Pons (tissue), 1 donor: ENCODE results near the gene SLC8A1.

ENCODE experiments used
- DNase-seq: peaks from one replicate; pipeline ENCODE4 v3.0.0-alpha.2; 2016; ENCODE audit warnings: low spot score

Gene SLC8A1

DNA sequence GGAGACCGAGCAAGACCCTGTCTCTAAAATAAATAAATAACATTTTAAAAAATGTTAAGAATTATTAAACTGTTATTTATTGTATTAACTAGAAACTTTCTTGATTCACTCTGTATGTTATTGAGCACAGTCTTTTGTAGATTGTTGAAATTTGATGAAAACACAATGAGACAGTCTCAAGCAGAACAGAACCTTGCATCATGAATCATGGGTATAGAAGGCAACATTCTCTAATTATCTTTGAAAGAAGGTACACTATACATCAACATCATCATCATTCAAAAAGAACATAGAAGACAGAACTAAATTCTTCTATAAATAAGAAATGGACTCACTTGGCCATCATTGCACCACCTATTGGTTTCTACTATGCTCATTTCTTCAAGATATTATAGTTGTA, 67.7 kb downstream of the SLC8A1 start:
- no peak for DNase-seq

DNA sequence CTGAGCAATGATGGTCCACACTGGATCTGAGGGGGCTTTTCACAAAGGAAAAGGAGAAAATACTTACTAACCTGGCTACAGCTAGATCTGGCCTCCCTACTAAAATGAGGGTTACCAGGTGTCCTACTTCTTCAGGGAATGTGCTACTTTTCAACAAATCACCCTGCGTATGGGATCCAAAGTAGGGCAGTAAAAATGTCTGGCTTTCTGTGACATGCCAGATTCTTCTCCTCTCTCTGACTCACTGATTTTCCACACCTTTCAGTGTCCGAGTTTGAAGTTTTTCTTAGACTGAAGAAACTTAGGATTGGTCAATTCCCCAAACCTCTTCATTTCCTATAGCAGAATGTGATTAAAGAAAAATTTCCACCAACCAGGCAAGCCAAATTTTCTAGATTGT, 71.2 kb downstream of the SLC8A1 start:
- DNase-seq = no peak

DNA sequence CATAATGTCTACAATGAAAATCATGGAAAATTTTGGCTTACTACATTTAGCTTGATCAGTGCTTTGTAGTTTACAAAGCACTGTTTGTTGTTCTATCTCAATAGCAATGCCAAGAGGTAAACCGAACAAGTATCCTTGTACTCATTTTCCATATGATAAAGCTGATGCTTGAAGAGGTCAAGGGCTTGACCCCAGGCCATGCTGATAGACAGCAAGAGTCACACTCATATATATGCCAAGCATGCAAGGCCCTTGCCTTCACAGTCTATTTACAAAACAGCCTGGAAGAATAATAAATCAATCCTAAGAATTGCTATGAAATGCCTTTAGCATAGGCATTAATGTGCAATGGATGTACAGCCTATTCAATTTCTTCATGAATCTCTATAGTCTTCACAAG, 71.8 kb downstream of the SLC8A1 start:
- no peak for DNase-seq

DNA sequence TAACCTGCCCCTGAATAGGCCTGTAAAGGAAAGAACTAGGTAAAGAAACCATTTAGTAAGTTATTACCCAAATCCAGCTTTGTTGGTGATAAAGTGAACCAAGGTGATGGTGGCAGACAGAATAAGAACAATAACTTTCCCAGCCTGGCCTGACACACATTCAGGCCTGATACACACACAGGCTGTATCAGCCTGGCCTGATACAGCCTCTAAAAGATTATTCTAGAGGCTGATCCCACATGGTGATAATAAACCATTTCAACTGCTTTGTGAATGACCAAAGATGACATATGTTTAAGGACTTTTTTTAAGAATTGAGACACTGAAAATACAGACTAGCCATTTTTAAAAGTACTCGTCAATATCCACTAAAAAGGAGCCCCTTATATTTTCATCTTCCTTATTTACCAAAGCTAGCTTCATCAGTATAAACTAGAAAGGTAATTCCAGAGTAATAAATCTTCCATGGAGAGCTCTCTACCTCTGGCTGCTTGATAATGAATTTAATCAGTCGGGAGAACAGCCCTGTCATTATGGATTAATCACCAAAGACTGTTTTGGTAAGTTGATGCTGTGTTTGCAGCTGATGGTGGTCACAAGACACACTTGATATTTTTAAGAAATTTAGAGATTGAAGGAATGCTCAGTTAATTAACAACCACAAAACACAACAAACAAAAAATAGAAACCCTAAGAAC, 77.2 kb downstream of the SLC8A1 start:
- DNase-seq = no peak

DNA sequence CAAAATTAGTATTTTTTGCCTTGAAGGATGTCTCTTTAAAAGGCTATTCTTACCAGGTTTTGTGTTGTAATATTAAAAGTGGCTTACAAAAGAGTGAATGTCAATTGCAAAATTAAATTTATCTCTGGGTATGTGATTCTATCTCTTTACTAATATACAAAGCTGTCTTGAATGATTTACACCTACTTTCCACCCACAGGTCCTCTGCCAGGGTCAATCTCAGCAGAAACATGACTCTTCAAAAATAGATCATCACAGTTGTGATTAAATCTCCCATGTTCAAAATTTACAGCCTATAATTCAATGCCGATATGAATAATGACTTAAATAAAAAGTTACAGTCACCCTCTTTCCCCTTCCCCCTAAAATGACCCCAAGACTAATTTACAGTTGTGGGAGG, 78.8 kb downstream of the SLC8A1 start:
- no peak for DNase-seq

DNA sequence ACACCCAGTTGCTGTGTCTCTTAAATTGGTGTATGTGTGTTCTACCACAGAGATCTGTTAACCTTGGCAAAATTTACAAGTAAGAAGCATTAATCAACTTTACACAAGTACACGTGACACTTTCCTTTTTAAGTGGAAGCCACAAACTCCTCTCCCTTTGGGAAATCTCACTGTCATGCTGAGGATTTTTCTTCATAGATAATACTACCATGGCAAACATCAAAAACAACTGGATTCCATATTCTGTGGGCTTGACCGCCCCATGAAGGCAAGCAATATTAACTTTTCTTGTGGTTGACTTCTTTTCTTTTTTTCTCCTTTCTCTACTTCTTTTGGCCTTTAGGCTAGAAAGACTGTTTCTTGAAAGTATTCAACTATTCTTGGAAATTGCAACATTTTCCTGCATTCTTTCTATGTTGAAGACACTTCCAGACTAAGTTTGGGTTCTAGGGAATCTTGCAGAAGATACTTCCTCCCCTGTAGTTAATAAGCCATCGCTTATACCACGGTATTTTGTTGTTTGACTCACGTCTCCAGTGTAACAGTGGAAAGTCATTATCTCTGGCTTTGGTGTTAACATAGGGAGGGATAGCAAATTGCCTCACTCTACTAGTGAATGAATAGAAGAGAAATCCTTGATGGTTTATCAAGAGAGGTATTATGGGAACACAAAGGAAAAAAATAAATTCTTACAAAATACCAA, 79.5 kb downstream of the SLC8A1 start:
- DNase-seq = no peak

DNA sequence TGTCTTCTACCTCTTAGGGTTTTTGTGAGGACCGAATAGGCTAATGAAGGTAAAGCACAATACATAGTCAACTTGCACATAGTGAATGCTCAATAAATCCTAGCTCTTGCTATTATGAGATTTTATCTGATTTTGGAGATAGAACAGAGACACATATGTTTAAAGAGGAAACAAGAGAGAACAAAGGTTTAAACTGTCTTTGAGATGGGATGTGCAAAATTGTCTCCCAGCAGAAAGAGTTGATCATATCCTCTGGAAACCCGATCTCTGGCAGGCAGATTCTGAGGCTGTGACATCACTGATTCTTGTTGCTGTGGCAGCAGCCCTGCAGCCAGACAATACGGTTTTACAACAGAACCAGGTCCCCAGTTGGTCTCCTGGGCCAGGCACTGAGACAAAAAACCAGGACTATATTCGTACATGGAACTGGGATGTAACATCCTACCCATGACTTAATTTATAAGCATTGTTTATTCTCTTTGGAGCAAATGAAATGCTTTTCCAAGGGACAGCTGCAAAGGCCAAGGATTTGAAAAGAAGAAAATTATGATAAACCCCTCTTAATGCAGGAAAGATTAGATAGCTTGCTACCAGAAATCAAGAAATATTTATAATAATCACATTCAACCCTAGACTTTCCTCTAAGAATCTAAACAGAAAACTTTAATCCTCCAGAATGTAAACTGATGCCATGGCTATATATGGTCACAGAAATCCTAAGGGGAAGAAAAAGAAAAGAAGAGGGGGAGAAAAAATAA, 80.2 kb downstream of the SLC8A1 start:
- DNase-seq = no peak

DNA sequence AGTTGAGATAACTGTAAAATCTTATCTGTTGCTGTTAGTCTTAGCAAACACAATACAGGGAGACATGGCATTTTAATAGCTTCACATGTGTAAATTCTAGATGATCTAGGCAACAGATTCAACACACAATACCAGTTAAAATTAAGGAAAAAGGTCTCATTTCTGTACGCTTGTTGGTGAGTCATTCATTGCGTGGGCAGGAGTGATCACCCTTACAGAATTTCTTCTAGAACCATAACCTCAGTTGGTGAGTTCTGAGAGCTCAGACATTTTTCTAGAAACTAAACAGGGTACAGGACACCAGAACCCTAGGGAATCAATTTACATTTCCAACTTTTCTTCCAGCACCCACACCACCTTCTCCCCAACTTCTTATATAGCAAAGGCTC, 81.9 kb downstream of the SLC8A1 start:
- no peak for DNase-seq

DNA sequence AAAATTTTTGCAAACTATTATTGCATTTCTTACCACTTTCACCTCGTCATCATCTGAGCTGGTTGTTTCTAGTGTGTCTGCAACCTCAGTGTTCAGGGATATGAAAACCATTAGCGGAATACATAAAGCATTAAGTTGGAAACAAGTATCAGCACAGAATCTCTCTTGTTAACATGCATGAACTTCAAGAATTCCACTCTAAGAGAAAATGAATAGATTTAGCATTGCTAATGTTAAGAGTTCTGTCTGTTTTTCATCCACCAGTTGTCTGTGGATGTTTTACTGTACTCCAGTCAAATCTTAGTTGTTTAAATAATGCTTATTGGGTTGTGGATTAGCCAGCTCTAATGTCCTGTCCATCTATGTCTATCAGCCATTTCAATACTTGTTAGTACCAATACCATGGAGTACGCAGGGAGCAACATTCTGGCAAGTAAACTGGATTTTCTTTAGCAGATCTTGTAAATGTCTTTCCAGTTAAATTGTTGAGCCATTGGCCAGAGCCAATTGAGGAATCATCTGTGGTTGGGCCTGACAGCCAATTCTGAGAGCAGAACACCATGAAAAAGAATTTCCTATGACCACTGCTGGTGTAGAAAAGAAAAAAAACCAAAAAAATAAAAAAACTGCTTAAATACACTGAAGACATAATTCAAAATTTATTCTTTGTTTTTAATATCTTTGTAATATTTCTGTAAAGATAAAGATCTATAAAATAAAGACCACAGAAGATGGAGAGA, 82.5 kb downstream of the SLC8A1 start:
- no peak for DNase-seq

DNA sequence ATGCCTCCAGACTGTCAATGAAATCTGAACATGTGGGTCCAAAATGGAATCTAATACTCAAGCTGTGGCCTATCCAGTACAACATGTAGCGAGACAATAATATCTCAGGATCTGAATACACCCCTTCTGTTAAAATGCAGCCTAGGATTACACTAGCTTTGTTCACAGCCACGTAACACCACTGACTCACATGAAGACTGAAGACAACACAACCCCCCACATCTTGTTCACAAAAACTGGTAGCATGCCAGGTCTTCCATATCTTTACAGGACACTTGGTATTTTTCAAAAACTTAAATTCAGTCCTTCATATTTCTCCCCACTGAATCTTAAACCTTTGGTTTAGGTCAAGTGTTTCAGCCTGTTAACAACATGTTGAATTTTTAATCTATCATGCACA, 84.2 kb downstream of the SLC8A1 start:
- no peak for DNase-seq

DNA sequence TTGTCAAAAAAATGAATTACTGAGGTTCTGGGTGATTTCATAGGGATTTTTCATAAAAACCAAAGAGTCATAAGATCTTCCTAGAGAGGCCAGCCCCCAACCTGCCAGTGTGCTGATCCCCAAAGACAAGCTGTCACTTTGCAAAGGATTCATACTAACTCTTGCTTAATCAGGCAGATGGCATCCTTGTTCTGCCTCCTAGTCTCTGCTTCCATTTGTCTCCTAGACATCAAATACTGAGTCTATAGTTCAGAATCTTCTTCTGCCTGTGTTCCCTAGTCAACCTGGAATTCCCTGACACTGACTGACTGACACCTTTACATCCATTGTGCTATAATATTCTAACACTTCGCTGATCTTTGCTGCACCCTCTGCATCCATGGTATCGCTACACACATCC, 84.9 kb downstream of the SLC8A1 start:
- DNase-seq = no peak

DNA sequence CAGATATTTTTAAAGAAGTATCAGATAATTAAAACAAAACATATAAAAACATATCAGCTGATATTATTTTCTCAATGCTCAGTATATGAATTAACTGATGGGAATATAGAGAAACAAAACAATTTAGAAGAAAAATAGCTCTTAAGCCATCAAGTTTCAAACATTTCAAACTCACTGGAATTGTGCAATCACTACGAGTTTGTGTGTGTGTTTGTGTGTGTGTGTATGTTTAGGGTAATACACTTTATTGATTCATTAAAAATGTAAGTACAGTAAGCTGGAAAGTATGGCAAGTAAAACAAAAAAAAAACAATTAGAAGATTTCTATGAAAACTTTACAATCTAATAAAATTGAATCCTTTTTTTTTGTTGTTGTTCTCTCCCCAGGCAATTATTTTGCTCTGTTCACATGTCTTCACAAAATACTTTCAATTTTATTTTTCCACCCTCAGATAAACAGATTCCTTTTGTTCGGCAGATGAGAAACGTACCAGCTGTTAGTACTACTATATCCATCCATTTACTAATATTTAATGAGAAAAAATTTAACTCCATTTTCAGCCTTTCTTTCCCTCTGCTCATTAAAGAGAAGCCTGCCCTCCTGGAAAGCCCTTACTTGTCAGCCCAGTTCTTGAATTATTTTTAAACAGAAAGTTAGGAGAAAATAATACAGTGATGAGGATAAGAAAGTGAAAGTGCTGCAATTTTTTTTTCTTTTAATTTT, 87.6 kb downstream of the SLC8A1 start:
- DNase-seq = no peak

DNA sequence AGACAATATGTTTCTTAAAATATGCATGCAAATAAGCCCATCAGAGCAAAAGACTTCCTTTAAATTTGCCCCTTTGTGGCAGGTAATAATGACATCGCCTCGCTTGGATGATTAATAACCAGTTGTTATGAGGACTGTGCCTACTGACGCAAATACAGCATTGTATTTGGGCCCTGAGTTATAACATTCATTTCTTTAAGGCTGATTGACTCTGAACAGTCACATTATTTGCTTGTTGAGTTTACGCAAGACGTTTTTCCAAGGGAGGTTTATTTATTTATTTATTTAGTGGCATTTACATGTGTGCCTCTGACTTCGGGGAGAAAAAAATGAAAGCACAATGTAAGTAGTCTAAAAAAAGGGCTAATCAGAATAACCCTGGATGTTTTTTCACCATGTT, 88.3 kb downstream of the SLC8A1 start:
- DNase-seq = no peak

DNA sequence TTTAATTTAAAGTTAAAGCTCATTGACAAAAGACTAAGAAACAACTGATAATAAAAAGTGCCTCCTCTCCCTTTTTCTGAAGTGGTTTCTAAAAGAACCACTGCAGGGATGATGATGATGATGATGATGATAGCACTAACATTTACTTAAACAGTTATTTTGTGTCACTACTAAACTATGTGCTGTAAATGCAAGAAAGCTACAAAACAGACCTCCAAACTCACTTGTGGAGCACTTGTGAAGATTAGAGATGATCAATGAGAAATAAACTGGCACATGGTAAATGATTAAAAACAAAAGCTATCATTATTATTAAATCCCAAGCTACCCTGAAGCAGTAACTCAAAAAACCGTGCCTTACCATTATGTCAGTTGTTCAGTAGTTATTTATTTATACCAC, 88.7 kb downstream of the SLC8A1 start:
- DNase-seq = no peak

DNA sequence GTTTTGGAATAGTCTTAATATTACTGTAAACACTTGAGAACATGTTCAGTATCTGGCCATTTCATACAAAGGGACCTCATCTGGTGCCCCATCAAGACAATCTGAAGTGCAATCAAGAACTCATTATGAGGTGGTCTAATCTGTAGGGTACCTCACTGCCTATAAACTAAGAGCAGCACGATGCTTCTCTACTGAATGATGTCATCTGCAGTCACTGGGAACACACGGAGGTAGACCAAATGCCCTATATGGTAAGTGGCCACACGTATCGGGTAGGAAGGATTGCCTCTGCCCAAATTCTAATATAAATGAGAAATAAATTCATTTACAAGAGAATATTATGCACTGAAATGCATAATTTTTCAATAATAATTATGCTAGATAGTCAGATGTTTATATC, 90.4 kb downstream of the SLC8A1 start:
- no peak for DNase-seq

DNA sequence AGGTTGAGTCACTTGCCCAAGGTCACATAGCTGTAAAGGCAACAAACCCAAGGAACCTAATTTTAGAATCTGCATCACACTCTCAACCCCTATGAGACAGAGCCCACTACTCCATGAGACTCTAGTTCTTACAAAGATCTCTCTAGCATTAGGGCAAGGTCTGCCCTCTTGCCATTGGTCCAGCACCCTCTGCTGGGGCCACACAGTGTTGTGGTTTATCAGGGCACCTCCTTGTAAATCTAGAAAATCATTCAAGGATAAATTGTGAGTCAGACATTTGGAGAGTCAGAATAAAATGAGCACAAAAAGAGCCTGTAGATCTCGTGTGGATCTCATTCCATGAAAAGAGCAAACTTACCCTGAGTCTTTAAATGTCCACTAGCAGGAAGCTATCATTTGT, 91.2 kb downstream of the SLC8A1 start:
- no peak for DNase-seq

DNA sequence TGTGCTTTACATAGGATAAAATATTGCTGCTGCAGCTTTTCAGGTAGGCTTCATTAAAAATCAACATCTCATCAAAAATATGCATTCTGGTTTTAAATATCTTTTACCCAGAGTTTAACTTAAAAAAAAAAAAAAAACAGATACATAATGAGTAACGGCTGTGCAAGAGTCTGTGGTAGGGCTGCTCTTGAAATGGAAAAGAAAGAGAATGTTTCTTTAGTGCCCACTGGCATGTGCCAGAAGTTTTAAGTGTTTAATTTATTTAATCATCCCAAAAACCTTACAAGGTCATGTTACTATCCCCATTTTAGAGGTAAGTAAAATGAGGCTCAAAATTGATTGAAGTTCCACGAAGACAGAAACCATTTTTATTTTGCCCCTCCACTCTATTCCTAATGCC, 92.1 kb downstream of the SLC8A1 start:
- DNase-seq = no peak

DNA sequence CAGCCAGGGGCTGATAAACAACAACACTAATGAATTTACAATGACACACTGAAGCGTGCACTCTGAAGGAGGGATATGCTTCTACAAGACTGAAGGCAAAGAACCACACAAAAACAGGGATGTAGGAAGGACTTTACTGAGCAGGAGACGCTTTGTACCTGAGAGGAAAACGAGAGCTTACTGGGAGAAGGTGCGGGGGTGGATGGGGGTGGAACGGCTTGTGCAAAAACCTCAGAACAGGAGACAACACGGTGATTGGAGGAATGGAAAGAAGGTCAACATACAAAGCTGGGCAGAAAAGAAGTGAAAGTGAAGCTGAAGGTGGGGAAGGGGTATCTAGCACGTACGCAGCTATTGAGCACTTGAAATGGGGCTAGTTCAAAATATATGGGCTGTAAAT, 93.1 kb downstream of the SLC8A1 start:
- no peak for DNase-seq

DNA sequence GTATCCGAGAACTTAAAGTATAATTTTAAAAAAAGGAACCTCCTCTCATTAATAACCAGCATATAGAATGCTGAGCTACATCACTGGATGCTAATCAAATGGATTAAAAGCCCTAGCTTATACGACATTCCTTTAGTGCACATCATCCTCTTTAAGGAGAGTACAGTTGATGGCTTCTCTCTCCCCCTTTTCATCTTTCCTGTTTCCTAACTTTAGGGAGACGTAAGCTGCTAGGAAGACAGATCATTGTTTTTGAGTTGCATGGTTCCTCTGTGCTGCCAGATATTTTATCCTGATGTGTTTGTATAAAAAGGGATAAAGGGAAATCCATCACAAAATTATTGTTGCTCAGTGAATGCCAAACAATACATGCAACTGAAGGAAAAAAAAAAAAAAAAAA, 94.2 kb downstream of the SLC8A1 start:
- DNase-seq = no peak

DNA sequence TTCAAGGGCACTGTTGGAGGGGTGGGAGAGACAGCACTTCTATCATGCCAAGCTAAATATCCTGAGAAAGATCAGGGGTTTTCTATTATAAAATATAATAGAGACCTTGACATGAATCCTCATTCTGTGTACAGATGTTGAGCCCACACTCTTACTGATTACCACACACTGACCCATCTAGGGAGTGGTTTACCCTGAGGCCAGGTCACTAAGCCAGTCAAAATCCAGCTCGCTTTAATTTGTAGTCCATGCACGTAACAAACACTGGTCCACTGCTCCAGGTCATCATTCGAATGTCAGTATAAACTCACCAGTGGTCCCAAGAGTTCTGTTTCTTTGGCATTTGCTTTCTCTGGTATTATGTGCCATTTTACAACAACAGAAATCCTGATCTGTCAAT, 96.4 kb downstream of the SLC8A1 start:
- no peak for DNase-seq

DNA sequence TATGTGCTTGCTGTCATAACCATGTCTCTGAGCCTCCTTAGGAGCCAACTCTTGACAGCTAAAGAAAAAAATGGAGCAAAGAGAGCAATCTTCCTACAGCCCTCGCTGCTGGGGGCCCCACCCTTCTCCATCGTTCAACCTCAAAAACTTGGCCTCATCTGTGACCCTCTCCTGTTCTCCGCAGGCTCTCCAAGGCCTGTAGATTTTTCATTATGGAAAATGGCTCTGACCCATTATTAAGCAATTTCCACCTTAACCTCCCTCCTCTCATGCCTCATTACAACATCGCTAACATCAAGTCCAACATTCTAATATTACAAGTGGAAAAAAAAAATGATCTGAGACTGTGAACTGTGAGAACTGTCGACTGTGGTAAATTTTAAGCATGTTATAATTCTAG, 98.7 kb downstream of the SLC8A1 start:
- DNase-seq = no peak

DNA sequence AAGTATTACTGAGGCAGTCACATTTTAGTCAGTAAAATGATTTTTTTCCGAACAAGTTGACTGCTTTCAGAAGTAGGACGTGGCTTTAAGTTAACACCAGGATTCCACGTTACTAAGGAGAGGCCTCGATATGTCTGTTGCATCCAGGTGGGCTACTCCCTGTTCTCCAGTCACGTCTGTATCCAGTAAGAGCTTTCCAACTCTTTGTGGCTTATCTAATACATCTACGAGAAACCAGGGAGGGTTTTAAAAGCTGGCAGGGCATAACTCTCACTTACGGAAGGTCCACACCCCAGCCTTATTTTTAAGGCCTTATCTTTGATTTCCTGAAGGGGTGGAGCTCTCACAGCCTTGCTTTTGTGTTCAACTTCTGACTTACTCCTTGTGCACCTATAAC, 99.2 kb downstream of the SLC8A1 start:
- DNase-seq = no peak
